MCF 10A (cell line): ENCODE measurements around the gene SMAD6. TPM values are rescaled to one million over a fixed set of nuclear protein-coding genes. Genes with fewer than 3 reads are reported as not detected.

Experiments used
- BruUV-seq: library from RNA; stranded (reverse); fragments of 400-500 nt; replicated peaks from 2 replicates; lab custom pipeline; 2021; lab: Mats Ljungman, UMichigan
- CTCF ChIA-PET: fragments of 300-600 bp; sonication (Branson Sonifier 250); formaldehyde crosslinking; extraction: SDS; loops from one replicate; lab custom pipeline; 2021; ENCODE audit warnings: antibody characterized with exemption, inconsistent platforms; lab: Yijun Ruan, JAX
- POLR2A ChIA-PET: fragments of 300-600, 350-650 bp; sonication (Branson Sonifier 250); formaldehyde crosslinking; extraction: SDS; loops from one replicate; lab custom pipeline; 2020; ENCODE audit warnings: antibody characterized with exemption, inconsistent platforms; lab: Yijun Ruan, JAX
- DNase-seq: peaks from one replicate; pipeline ENCODE4 v3.0.0-alpha.2; 2018; ENCODE audit not compliant: unreplicated experiment
- H3K27ac Mint-ChIP-seq: one replicate; pipeline ENCODE4 v1.8.0; 2022; ENCODE audit warnings: mild to moderate bottlenecking, low read depth, mixed read lengths; ENCODE audit not compliant: unreplicated experiment
- H3K27me3 Mint-ChIP-seq: one replicate; pipeline ENCODE4 v1.8.0; 2022; ENCODE audit warnings: mixed read lengths; ENCODE audit not compliant: insufficient read depth, unreplicated experiment
- H3K36me3 Mint-ChIP-seq: one replicate; pipeline ENCODE4 v1.8.0; 2022; ENCODE audit warnings: mild to moderate bottlenecking, moderate library complexity, mixed read lengths; ENCODE audit not compliant: insufficient read depth, unreplicated experiment
- H3K4me1 Mint-ChIP-seq: one replicate; pipeline ENCODE4 v1.8.0; 2022; ENCODE audit warnings: mixed read lengths; ENCODE audit not compliant: insufficient read depth, unreplicated experiment
- H3K4me3 Mint-ChIP-seq: one replicate; pipeline ENCODE4 v1.8.0; 2022; ENCODE audit warnings: mild to moderate bottlenecking, moderate library complexity, mixed read lengths; ENCODE audit not compliant: unreplicated experiment
- H3K9me3 Mint-ChIP-seq: one replicate; pipeline ENCODE4 v1.8.0; 2022; ENCODE audit warnings: mixed read lengths; ENCODE audit not compliant: unreplicated experiment
- intact Hi-C: fragments of 100-400 bp; cut with micrococcal nuclease; formaldehyde crosslinking; loops from 2 replicates; pipeline ENCODE4 v1.14.1; 2022
- total RNA-seq: library from RNA; stranded (reverse); gene quantifications from 2 replicates; pipeline ENCODE4 v1.2.3, GENCODE V29; 2022
- TF ChIP-seq, protein P1 (sequence below): fragments of 200-600 bp; IDR thresholded peaks from one replicate; pipeline ENCODE4 v1.8.0; 2022; ENCODE audit warnings: antibody characterized with exemption, mild to moderate bottlenecking; ENCODE audit not compliant: unreplicated experiment

The SMAD6 gene
- total RNA-seq, 1 experiment from 2014 or later = not detected

DNA sequence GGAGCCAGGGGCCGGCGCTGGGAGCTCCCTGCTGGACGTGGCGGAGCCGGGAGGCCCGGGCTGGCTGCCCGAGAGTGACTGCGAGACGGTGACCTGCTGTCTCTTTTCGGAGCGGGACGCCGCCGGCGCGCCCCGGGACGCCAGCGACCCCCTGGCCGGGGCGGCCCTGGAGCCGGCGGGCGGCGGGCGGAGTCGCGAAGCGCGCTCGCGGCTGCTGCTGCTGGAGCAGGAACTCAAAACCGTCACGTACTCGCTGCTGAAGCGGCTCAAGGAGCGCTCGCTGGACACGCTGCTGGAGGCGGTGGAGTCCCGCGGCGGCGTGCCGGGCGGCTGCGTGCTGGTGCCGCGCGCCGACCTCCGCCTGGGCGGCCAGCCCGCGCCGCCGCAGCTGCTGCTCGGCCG lies 1.5 kb downstream of the SMAD6 start:
- no peak overlapping the region for H3K4me3 Mint-ChIP-seq
- DNase-seq = no peak
- no peaks in the 10 kb centered on the region for H3K9me3 Mint-ChIP-seq
- BruUV-seq = no TSS peak
- TF ChIP-seq, protein P1, sequence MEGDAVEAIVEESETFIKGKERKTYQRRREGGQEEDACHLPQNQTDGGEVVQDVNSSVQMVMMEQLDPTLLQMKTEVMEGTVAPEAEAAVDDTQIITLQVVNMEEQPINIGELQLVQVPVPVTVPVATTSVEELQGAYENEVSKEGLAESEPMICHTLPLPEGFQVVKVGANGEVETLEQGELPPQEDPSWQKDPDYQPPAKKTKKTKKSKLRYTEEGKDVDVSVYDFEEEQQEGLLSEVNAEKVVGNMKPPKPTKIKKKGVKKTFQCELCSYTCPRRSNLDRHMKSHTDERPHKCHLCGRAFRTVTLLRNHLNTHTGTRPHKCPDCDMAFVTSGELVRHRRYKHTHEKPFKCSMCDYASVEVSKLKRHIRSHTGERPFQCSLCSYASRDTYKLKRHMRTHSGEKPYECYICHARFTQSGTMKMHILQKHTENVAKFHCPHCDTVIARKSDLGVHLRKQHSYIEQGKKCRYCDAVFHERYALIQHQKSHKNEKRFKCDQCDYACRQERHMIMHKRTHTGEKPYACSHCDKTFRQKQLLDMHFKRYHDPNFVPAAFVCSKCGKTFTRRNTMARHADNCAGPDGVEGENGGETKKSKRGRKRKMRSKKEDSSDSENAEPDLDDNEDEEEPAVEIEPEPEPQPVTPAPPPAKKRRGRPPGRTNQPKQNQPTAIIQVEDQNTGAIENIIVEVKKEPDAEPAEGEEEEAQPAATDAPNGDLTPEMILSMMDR = no peak
- no peak overlapping the region for H3K27ac Mint-ChIP-seq
- peaks cover 18% of the 10 kb centered on the region for H3K27me3 Mint-ChIP-seq
- ChIA-PET CTCF (interaction anchor here (0.6 kb wide), 1 partner anchor 156 kb away, joined by 3 read pairs; no protein-coding TSS in a partner anchor), POLR2A (interaction anchor here (0.7 to 1.6 kb wide), 4 partner anchors 139 to 1092 kb away, joined by 3 to 5 read pairs (median 4); partner anchors contain the start of genes INTS14, RPL4 and ZWILCH)
- intact Hi-C loops = loop anchor here (5.0 kb wide), 1 partner anchor 149 kb away; no protein-coding TSS in a partner anchor
- H3K36me3 Mint-ChIP-seq = no peaks in the 10 kb centered on the region
- H3K4me1 Mint-ChIP-seq = peaks cover 6% of the 10 kb centered on the region

DNA sequence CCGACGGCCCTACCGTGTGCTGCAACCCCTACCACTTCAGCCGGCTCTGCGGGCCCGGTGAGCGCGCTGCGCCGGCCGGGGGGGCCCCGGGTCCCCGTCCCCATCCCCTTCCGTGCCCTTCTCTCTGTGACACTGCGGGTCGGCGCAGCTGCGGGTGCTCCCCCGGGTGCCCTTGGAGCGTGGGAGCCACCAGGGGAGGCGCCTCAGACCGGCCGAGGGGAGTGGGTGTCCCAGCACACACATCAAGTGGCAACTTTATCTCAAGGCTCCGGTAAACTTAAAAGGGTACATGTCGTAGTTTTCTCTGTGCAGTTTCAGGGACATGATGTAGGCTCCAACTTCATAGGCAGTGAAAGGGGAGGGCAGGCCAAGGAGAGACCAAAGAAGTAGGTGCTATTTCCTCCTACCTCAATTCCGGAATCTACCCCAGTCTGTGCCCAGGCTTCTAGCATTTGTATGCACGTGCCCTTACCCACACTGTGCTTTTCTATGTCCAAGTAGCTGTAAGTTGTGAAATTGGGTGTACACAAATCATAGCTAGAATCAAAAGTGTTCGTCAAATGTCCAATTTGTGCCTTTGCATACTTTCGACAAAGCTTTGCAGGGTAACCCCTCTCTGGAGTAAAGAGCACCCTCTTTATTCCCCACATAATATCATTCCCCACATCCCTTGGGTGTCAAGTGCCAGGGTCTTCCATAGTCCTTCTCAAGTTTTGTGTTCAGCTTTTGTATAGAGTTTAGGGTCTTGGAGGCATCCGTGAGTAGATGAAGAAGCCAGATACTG lies 2.2 kb downstream of the SMAD6 start:
- H3K36me3 Mint-ChIP-seq = no peaks in the 10 kb centered on the region
- no TSS peak for BruUV-seq
- intact Hi-C loops = loop anchor here (5.0 kb wide), 1 partner anchor 148 kb away; no protein-coding TSS in a partner anchor
- H3K27ac Mint-ChIP-seq = no peak overlapping the region
- POLR2A ChIA-PET = interaction anchor here (0.7 to 1.4 kb wide), 2 partner anchors 43 to 1093 kb away, joined by 3 read pairs; partner anchors contain the start of gene INTS14
- no peaks in the 10 kb centered on the region for H3K9me3 Mint-ChIP-seq
- H3K27me3 Mint-ChIP-seq = peaks cover 18% of the 10 kb centered on the region
- peak overlapping the region; percentile 20 for H3K4me3 Mint-ChIP-seq
- H3K4me1 Mint-ChIP-seq = peaks cover 6% of the 10 kb centered on the region
- TF ChIP-seq, protein P1 = no peak
- CTCF ChIA-PET = interaction anchor here (0.6 to 1.1 kb wide), 2 partner anchors 11 to 18 kb away, joined by 3 to 4 read pairs; no protein-coding TSS in a partner anchor
- no peak for DNase-seq

DNA sequence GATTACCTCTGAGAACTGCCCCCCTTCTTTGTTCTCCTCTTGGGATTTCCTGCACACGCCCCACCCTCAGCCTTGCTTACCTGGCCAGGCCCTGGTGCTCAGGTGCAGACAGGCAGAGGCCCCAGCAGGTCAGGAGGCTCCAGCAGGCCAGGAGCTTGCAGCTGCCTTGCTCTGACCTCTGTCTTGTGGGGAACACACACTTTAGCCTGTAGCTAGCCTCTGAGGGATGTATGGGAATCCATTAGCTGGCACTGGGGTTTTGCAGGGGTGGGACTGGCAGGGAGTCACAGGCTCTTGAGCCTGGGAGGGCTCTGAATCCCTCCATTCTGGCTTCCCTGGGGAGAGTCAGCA lies 2.7 kb downstream of the SMAD6 start:
- Mint-ChIP-seq H3K9me3 (no peaks in the 10 kb centered on the region), H3K4me3 (no peak overlapping the region), H3K36me3 (no peaks in the 10 kb centered on the region), H3K27ac (no peak overlapping the region), H3K27me3 (peaks cover 18% of the 10 kb centered on the region), H3K4me1 (peaks cover 6% of the 10 kb centered on the region)
- DNase-seq = no peak
- TF ChIP-seq, protein P1 = no peak
- intact Hi-C loops = loop anchor here (5.0 kb wide), 1 partner anchor 148 kb away; no protein-coding TSS in a partner anchor
- POLR2A ChIA-PET = interaction anchor here (0.7 to 1.4 kb wide), 2 partner anchors 44 to 1094 kb away, joined by 3 read pairs; partner anchors contain the start of gene INTS14
- BruUV-seq = no TSS peak
- CTCF ChIA-PET = interaction anchor here (0.6 to 1.1 kb wide), 3 partner anchors 10 to 836 kb away, joined by 3 to 5 read pairs (median 4); no protein-coding TSS in a partner anchor
